GM19240 (cell line): ENCODE data around the gene SCD5.

Experiments
- DNase-seq: peaks from one replicate; pipeline ENCODE4 v3.0.0; 2011; ENCODE audit warnings: low spot score; ENCODE audit not compliant: insufficient read length

The SCD5 gene

GRCh38 chr4:82591592-82591991 is 207.0 kb downstream of the SCD5 start:
- no peak for DNase-seq

GRCh38 chr4:82589756-82590155 is 208.8 kb downstream of the SCD5 start:
- DNase-seq: no peak

DNA sequence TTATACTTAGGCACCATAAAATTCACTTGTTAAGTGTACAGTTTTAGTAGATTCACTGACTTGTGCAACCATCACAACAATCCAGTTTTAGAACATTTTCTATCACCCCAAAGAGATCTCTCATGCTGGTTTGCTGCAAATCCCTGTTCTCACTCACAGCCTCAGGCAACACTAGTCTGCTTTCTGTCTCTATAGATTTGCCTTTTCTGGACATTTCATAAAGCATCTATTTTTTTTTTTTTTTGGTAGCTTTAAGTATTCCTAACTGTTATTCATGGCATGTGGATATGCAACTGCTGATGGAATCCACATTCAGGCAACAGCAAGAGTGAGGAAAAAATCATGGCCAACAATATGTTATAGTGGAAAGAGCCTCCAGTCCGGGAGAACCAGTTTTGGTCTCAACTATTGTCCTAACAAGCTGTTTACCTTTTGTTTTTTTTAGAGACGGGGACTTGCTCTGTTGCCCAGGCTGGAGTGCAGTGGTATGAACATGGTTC is 209.8 kb downstream of the SCD5 start:
- DNase-seq: no peak

DNA sequence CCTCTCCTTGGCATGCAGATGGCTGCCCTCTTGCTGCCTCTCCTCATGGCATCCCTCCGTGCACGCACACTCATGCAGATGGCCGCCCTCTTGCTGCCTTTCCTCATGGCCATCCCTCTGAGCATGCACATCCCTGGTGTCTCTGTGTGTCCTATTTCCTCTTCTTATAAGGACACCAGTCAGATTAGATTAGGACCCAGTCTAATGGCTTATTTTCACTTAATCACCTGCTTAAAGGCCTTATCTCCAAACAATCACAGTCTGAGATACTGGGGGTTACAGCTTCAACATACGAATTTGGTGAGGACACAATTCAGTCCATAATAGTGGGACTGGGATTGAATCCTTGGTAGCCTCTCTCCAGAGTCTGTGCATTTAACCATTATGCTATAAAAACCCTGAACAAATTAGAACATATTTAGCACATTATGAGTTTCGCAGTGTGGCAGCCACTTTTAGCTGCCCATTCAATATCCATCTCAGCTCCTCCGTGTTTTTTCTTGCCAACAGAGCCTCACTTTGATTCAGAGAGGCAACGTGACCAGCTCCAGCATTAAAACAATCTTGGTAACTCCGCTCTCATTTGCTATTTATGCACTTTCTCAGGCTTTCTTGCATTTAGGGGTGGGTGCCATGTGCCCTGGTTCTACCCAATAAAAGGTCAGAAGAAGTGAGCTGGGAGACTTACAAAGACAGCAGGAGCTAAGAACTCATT is 210.6 kb downstream of the SCD5 start:
- no peak for DNase-seq

- DNase-seq: no peak
Measured at GRCh38 chr4:82585690-82586435, 212.7 kb downstream of the SCD5 start.

DNA sequence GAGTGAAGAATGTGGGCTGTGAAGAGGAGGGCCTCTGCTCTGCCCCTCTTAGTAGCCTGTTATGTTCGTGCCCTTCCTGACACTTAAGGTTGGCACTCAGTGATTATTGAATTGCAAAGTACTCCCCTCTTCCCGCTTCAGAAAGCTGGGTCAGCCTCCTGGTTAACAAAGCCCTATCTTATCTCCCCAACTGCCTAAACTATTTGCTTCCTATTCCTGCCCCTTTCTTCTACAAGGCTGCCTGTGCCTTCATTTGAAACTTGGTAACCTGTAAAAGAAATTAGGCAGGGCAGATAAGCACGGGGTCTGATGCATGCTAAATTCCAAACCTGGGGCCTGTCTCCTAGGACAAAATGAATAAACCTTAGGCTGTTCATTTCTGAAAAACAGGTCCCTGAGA is 213.7 kb downstream of the SCD5 start:
- no peak for DNase-seq

DNA sequence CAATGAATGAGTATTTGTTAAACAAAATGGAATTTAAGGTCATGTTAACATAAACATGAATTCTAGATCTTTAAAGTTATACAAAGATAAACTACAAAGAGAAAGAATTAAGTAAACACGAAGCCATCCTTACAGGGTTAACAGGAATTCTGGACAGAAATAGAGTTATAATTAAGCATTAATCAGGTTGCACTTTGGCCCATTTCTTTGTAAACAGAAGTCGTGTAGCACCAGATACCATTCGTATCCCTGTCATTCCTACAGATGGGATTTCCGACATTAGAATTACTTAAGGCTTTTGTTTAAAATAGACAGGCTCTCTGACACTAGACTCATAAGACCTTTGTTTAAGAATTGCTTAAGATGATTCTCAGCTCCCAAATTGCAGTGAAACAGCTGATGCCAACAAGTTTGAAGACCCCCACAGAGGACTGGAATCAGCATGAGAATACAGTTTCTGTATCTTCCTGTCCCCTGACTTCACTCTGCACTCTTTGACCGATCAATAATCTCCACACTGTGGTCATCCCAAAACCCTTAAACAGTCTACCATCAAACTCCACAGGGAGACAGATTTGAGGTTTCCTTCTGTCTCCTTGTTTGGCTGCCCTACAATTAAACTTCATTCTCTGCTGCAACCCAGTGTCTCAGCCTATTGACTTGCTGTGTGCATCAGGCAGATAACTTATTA is 214.6 kb downstream of the SCD5 start:
- no peak for DNase-seq

DNA sequence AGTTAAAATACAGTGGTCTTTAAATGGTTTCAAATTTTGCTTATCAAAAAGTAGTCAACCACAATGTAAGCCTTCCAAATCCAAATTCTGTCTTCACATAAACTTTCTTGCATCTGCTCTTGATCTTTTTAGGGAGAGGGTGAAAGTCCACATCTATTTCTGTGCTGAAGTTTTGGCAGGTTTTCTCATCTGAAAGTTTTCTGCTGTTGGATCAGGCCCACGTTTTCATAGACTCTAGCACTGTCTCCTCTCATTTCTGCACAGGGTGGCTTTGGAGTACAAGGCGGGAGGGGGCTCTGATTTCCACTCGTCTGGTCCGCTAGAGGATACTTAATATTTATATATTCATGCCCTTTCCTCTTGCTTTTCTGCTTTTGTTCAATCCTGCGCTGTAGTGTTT is 218.7 kb downstream of the SCD5 start:
- no peak for DNase-seq
